GM18867 (cell line): Measurements from ENCODE around the gene TSEN54.

Source experiments
- ATAC-seq: cut with Tn5 transposase; IDR thresholded peaks from one replicate; pipeline ENCODE4 v1.9.1; 2021; ENCODE audit warnings: mild to moderate bottlenecking, moderate library complexity; ENCODE audit not compliant: unreplicated experiment

TSEN54 gene

DNA sequence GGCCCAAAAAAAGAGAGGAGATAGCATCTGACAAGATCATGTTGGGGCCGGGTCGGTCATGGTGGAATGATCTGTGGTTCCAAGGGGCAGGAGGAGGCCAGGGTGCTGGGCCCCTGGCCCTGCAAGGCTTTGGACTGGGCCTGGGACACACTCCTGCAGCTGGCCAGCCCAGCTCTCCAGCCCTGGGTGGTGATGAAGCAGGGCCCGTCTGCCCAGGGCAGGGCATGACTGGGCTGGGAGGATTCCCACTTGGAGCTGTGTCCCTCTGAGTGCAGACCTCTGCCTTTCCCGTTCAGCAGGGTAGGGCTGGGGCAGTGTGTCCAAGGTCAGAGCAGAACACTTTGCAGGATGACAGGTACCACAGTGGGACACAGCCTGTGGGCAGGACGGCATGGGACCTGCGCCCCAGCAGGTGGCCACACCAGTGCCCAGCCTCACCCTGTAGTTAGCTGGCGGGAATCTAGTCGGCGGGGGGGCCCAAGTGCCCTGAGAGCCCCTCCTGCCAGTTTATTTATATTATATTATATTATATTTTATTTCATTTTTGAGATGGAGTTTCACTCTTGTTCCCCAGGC is 43.7 kb downstream of the TSEN54 start:
- no peak for ATAC-seq

GRCh38 chr17:75561927-75562603 is 45.7 kb downstream of the TSEN54 start:
- ATAC-seq: no peak

- ATAC-seq: no peak
Observed at GRCh38 chr17:75563063-75563758, 46.9 kb downstream of the TSEN54 start.

DNA sequence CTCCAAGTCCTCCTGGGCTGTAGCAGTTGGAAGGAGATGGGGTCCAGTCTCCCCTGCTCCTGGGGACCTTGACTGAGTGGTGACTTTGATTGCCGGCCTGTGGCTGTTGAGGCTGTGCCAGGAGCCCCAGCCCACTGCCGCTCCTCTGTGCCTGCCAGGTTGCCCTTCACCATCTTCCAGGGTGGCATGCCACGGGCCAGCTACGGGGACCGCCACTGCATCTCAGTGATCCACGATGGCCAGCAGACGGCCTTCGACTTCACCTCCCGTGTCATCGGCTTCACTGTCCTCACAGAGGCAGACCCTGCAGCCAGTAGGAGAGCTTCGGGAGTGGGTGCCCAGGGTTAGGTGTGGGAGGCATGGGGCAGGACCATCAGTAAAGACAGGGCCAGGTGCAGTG is 47.9 kb downstream of the TSEN54 start:
- ATAC-seq: no peak

DNA sequence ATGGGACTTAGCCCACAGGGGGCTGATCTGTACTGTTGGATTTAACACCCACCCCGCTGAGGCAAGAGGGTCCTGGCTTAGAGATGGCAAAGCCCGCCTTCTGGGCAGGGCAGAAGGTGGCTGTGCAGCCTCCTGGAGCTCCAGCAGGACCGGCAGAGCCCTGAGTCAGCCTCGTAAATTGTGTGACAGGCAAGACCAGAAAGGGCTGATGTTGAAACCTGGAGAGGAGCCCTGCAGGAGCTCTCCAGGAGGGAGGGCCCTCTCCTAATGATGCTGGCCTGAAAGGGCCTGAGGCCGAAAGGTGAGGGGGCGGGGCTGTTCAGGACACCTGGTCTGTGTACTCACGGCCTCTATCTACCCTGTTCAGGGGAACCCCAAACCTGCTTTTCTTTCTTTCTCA is 48.7 kb downstream of the TSEN54 start:
- ATAC-seq: no peak

- ATAC-seq: no peak
Observed at GRCh38 chr17:75565618-75566017, 49.3 kb downstream of the TSEN54 start.

GRCh38 chr17:75566416-75566815 is 50.1 kb downstream of the TSEN54 start:
- no peak for ATAC-seq

DNA sequence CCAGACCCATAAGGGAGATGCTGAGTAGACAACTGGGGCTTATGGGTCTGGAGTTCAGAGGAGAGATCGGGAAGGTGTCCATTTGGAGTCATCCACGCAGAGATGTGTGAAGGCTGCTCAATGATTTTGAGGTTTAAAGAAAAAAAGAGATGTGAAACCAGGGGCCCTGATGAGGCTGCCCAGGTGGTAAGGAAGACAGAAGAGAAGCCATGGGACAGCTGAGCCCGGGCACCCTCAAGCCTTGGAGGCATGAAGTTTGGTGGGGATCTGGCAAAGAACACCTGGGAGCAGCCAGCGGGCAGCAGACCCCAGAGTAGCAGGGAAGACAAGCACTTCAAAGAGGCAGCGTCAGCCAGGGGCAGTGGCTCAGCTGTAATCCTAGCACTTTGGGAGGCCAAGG is 50.5 kb downstream of the TSEN54 start:
- peak; percentile 43 for ATAC-seq

DNA sequence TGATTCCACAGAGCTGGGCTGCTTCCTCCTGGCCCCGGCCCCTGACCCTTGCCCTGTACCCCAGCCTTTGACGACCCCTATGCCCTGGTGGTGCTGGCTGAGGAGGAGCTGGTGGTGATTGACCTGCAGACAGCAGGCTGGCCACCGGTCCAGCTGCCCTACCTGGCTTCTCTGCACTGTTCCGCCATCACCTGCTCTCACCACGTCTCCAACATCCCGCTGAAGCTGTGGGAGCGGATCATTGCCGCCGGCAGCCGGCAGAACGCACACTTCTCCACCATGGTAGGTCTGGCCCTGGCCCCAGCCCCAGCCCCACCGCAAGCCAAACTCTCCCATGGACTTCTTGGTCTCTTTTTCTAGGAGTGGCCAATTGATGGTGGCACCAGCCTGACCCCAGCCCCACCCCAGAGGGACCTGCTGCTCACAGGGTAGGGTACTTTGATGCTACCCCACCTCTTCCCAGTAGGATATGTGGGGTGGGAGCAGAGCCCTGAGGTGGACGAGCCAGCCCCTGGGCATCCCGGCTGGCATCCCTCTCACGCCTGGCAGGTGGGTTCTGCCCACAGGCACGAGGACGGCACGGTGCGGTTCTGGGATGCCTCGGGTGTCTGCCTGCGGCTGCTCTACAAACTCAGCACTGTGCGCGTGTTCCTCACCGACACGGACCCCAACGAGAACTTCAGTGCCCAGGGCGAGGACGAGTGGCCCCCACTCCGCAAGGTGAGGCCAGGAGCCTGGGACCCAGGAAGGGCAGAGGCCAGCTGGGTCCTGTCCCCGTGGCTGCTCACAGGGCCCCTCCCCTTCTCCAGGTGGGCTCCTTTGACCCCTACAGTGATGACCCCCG is 52.3 kb downstream of the TSEN54 start:
- ATAC-seq: no peak

GRCh38 chr17:75570034-75570676 is 53.8 kb downstream of the TSEN54 start:
- no peak for ATAC-seq

GRCh38 chr17:75570772-75571171 is 54.4 kb downstream of the TSEN54 start:
- ATAC-seq: no peak

GRCh38 chr17:75571197-75571884 is 55.0 kb downstream of the TSEN54 start:
- ATAC-seq: peak; percentile 65

GRCh38 chr17:75571885-75572215 is 55.5 kb downstream of the TSEN54 start:
- no peak for ATAC-seq

DNA sequence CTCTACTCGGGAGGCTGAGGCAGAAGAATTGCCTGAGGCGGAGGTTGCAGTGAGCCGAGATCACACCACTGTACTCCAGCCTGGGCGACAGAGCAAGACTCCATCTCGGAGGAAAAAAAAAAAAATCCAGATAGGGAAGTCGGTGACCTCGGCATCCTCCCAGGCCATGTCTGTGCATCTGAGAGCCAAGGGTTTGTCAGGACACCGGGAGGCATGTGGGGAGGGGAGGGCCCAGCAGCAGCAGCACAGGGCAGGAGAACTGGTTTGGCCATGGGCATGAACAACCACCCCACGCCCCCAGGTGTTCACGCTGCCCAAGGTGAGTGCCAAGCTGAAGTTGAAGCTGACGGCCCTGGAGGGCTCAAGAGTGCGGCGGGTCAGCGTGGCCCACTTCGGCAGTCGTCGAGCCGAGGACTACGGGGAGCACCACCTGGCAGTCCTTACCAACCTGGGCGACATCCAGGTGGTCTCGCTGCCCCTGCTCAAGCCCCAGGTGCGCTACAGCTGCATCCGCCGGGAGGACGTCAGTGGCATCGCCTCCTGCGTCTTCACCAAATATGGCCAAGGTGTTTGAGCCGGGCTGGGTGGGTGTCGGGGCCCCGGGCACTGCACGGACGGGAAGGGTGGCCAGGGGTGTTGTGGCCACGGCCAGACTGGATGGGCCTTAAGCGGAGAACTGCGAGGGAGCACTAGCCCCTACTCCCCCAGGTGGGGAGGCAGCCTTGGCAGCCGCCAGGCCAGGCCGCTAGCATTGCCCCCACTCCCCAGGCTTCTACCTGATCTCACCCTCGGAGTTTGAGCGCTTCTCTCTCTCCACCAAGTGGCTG is 56.6 kb downstream of the TSEN54 start:
- ATAC-seq: no peak

- no peak for ATAC-seq
Observed at GRCh38 chr17:75573540-75573957, 57.2 kb downstream of the TSEN54 start.

DNA sequence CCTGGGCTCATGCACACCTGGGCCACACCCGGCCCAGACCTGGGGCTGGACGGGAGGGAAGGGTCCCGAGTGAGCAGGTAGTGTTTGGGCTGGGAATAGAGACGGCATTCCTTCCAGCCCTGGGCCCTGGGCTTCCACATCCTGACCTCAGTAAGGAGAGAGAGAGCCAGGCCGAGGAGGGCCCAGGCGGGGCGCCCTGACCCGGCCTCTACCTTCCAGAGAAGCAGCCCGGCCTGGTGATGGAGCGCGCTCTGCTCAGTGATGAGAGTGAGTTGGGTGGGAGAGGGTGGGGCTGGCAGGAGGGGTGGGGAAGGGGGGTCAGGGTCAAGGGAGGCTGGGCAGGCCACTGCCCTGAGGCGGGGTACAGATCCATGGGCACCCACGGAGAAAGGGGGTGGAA is 57.7 kb downstream of the TSEN54 start:
- ATAC-seq: no peak
